NT2/D1 (cell line): ENCODE measurements around the gene DNAL4.

ENCODE experiments used
- SUZ12 ChIP-seq: IDR thresholded peaks from 2 replicates; pipeline ENCODE4 v1.6.1; 2011; ENCODE audit not compliant: insufficient read length, insufficient read depth; ENCODE audit errors: extremely low read depth
- YY1 ChIP-seq: IDR thresholded peaks from 2 replicates; pipeline ENCODE4 v1.6.1; 2011; ENCODE audit not compliant: insufficient read length, insufficient read depth
- ZNF274 ChIP-seq: IDR thresholded peaks from 2 replicates; pipeline ENCODE4 v1.6.1; 2011; ENCODE audit warnings: mild to moderate bottlenecking, low read depth, low read length

DNA sequence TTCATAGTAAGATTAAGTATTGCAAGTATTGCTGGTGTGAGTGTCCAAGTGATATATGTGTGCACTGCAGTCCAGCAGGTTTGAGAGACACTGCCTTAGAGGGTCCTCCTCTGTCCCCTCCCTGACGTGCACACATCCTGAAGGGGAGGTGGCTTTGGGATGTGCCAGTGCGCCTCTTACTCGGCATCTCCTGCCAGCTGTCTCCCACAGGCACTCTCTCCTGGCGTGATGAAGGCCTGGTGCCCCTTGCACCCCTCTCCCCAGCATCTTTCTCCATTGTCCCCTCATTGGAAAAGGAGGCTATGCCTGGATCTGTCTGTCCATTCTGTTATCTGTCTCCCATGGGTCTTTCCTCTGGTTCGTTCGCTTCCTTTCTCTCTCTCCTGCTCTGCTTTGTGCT is 64.0 kb downstream of the DNAL4 start:
- TF ChIP-seq SUZ12 (no peak), YY1 (no peak), ZNF274 (no peak)
